EL (cell line): ENCODE measurements around the gene USO1.
"Not testable (repeated sequence)": the region's sequence is repeated elsewhere in the genome, so short reads cannot be mapped to it uniquely, and the experiment has no call there.

ENCODE experiments used
- DNase-seq: peaks from one replicate; pipeline ENCODE4 v3.0.0-alpha.2; 2016

The USO1 gene

DNA sequence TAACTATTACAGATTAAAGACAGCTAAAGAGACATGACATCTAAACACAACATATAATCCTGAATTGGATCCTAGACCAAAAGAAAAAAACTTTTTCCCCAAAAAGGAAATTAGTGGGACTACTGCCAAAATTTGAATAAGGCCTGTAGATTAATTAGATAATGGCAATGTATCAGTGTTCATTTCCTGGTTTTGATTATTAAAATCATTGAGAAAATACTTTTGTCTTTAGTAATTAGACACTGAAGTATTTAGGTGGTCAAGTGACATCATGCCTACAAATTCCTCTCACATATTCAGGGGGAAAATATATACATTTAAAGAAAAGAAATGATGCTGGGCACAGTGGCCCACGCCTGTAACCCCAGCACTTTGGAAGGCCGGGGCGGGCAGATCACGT lies 10.4 kb upstream of the USO1 start:
- no peak for DNase-seq

DNA sequence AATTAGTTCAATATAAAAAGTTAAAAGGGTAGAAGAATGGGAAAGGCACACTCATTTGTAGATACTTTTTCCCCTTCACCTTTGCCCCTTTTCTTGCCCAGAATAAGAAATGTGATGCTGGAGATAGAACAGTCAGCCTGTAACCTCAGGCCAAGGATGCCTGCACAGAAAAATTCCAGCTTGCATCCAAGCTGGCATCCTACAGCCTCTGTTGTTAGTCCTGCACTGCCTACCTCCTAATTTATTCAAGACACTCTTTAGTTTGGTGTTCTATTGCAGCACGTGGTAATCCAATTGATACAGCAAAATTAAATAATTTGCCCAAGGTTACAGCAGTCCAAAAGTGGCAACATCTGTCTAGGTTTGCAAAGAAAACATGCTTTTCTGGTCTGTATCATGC lies 9.7 kb upstream of the USO1 start:
- no peak for DNase-seq

DNA sequence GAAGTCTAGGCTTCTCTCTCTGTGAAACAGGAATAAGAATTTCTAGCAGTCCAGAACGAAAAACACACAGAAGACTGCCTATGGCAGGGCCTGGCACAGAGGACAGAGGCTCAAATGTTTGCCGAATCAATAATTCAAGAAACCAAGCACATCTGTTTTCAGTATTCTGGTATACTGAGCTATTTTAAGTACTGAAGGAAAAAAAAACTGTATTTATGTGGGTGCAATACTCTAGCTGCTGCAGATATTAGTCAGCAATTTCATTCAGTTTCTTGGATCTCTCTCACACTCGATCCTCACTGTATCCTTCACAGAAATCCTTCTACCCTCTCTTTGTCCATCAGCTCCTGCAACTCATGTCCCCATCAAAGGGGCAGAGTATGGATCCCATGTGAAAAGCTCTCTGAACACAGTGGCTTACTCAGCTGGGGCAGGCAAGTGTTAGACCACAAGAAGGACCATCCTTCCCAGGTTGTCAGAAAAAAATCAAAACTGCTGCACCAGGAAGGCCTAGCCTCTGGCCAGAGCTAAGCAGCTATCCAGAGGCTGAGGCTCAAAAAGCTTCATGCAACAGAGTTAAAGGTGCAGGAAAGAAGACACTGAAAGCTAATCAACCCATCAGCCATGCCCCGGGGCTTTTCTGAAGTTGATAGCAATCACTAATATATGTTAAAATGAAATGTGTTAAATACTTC lies 9.1 kb upstream of the USO1 start:
- no peak for DNase-seq

DNA sequence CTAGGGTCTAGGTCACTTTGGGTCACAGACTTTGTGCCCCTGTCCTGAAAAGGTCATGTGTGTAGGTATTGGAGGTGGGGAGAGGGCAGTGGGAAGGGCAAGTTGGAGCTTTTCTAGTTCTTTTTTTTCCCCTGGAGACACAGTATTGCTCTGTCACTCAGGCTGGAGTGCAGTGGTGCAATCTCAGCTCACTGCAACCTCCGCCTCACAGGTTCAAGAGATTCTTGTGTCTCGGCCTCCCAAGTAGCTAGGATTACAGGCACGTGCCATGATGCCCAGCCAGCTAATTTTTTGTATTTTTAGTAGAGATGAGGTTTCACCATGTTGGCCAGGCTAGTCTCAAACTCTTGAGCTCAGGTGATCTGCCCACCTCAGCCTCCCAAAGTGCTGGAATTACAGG lies 8.3 kb upstream of the USO1 start:
- not testable (repeated sequence) for DNase-seq

DNA sequence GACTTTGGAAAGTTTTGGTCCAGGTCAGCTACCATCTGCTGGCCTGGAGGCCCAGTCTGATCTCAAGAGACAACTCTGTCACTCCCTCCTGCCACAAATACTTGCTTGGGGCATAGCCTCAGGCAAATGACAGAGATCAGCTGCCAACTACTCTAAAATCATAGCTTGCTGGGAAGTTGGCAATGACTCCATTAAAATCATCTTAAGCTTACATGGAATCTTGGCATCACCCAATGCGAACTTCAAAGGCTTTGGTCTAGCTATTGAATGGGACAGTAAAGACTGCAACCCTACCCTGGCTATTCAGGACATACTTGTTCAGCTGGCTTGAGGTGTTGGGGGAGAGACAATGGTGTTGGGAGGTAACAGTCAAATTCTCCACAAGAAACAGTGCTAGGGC lies 7.0 kb upstream of the USO1 start:
- no peak for DNase-seq

DNA sequence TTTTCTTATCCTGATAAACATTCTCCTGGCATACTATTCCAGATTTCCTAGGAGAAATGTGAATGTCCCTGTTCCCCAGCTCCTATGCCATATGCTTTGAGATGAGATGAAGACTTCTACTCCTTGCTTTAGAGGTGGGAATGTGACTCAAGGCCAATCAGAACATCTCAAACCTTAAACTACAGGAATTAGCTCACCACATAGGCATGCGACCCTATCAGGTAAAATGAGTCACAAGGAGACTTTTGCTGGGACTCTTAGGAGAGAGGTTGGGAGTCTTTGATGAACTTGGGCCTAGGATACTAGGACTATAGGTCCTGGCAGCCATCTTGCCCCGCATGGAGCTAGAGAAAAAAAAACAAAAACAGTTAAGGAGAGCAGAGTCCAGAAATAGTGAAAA lies 5.8 kb upstream of the USO1 start:
- DNase-seq, result no peak

DNA sequence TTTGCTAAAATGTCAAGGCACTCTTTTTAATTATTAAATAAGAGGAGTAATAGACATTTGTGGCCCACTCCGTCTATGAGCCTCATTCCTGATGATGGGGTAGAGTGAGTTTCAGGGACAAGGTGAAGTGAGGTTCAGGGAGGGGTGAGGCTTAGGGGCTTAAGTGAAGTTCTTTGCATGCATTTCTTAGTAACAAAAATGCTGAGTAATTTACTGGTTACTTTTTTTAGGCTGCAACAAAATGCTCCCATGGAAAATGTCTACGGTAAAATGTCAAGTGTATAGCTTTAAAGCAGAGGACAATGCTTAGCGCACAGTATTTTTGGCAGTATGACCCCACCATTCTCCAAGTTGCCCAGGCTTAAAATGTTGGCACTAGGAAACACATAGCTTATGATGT lies 2.0 kb upstream of the USO1 start:
- DNase-seq, result no peak

DNA sequence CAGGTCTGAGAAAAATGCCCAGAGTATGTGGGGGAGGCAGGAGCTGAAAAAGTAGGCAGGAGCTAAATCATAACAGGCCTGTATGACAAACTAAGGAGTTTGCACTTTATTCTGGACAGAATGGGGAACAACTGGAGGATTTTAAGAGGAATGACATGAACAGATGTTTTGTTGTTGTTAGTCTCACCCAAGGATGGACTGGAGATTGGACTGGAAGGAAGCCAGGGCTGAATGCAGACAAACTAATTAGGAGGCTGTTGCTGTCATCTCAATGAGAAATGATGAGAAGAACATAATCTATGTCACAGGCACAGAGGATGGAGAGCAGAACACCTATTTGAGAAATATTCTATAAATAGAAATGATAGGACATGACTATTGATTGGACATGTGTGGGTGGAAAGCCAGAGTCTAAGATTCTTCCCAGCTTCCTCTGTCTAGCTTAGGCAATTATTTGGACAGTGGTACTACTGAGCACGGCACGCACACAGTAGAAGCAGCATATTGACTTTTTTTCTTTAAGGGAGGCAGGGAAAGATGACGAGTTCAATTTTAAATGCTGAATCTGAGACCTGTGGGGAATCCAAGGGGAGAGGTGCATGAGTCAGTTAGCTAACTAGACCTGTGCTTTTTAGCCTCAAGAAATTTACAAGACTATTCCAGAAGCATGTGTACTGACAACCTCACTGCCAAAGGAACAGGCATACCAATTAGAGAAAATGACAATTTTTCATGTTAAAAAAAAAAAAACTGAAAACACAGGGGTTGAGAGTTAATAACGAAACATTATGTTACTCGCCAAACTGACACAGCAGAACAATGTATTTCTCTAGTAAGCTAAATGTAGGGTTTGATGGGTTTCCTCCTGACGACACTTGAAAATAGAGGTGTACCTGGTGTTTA lies 963 bp upstream of the USO1 start:
- peak; percentile 56 for DNase-seq

DNA sequence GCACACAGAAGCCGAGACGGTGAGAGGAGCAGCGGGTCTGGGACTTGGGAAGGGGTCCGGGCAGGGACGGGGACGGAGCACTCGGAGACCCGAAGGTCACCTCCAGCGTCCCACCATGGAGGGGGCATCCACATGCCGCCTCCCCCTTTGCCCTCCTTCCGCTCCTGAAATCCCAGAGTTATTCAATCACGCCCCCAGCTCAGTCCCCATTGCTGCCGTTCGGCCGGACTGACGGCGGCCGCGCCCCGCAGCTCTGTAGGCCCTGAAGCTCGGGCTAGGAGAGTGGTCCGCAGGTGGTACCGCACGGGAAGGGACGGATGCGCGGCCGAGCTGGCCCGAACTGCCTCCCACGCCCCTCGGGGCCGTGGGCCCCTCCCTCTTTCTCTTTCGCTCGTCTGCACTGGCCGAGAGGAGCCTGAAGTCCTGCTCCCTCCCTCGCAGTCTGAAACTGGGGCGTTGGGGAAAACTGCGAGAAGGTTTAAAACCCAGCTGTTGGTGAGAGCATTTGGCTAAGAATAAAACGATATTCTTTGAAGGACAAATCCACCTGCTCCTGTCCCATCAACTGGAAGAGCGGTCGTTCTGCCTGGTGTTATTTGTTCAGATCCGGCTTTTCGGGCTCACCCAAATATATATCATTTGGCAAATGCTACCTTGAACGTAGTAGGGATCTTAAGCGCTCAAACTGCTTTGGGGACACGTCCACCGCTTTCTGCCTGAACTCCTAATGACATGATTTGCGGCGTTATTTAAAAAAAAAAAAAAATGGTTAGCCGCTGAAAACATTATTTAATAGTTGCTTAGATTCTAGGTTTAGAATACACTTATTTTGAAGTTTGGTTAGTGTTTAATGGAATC lies 719 bp downstream of the USO1 start:
- peak; percentile 76 for DNase-seq

DNA sequence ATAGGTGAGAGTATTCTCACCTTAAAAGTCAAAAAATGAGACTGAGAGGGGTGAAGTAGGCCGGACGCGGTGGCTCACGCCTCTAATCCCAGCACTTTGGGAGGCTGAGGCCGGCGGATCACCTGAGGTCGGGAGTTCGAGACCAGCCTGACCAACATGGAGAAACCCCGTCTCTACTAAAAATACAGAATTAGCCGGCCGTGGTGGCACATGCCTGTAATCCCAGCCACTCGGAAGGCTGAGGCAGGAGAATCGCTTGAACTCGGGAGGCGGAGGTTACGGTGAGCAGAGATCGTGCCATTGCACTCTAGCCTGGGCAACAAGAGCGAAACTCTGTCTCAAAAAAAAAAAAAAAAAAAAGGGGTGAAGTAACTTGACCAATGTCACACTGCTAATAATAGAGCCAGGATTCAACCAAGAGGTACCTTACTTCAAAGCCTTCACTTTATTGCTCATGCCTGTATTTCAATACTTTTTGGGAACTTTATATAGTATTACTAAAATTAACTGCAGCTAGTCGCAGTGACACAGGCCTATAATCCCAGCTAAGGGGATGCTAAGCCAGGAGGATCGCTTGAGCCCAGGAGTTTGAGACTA lies 1.7 kb downstream of the USO1 start:
- DNase-seq, result not testable (repeated sequence)

DNA sequence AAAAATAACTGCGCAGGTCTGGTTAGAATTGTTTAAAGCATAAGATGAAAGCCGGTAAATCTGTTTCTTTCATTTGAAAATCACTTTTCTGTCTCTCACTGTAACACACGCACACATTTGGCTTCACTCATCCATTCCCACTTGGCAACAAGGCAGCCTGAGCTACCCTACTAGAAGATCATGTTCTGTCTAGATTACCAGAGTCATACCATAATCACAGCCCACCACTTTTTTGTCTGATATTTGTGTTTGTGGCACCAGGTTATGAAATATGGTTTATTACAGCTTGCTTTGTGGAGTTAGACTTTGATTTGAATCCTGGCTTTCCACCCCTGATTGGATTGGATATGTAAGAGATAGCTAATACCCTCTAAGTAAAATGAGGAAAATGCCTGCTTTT lies 2.2 kb downstream of the USO1 start:
- DNase-seq, result no peak

DNA sequence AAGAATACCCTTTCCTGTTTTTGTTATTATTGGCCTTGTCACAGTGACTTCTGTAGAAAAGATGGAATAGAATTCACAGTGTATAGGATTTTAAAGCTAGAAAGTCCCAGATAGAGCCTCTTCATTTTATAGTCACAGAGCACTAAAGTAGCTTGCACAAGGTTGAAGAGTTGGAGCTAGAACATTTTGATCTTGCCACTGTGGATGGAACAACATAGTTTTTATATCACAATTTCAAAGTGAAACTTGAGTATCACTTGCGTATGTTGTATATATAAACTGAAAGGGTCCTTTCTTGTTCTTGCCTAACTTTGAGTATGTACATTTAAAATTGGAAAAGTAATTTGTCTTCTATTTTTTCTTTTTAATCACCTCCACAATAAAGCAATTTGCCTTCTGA lies 2.7 kb downstream of the USO1 start:
- DNase-seq, result no peak

DNA sequence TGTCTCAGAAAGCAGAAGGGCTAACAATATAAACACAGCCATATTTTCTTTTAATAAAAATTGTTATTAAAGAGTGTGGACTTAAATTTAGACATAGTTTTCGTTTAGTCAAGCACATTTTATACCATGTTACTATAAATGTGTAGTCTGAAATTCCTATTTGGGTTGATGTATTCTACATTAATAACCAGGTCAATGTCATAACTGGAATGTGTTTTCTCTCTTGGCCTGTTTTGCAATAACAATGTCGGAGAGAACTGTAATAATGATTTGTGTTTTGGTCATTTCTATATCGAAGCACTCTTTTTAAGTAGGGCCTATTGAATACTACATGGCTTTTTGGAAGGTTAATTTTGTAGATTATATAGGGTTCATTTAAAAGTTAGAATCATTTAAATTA lies 5.5 kb downstream of the USO1 start:
- DNase-seq, result no peak

DNA sequence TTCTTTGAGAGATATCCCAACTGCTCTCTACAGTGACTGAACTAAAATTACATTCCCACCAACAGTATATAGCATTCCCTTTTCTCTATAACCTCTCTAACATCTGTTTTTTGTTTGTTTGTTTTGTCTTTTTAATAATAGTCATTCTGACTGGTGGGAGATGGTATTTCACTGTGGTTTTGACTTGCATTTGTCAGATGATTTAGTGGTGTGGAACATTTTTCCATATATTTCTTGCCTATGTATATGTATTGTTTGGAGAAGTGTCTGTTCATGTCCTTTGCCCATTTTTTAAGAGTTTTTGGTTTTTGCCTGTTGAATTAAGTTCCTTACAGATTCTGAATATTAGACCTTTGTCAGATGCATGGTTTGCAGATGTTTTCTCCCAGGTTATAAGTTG lies 9.0 kb downstream of the USO1 start:
- peak; percentile 60 for DNase-seq

DNA sequence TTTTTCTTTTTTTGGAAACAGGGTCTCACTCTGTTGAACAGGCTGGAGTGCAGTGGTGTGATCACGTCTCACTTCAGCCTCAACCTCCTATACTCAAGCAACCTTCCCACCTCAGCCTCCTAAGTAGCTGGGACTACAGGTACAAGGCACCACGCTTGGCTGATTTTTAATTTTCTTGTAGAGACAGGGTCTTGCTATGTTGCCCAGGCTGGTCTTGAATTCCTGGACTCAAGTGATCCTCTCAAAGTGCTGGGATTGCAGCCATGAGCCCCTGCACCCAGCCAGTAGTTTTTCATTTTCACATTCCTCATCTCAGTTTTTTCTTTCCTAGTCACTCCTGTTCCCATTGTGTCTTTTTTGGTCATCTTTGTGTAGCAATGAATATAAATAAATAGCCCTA lies 11.1 kb downstream of the USO1 start:
- DNase-seq, result no peak

DNA sequence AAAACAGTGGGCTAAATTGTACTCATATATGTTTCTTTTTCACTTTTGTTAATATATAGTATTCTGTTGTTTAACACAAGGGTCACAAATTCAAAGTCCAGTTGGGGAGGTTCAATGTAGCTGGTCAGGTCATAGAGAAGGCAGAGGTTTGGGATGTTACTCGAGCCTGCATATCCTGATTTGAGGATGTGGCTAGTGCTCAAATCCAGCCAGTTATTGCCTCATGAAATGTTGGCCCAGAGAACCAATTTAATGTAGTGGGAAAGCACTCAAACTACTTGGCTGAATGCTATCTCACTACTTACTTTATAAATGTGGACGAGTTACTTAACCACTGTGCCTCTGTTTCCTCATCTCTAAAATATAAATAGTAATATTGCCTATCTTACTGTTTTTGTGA lies 12.5 kb downstream of the USO1 start:
- DNase-seq, result no peak

DNA sequence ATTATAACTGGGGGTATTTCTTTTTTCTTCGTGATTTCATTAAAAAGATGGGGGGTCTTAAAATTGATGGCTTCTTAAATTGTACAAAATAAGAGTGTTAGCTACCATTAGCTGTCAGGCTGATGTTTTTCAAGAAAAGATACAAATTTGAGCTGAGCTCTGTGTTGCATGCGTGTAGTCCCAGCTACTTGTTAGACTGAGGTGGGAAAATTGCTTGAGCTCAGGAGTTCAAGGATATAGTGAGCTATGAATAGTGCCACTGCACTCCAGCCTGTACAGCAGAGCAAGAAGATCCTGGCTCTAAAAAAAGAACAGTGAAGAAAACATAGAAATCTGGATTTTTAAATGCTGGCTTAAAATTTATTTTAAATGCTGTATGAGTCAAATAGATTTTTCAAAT lies 13.0 kb downstream of the USO1 start:
- no peak for DNase-seq

DNA sequence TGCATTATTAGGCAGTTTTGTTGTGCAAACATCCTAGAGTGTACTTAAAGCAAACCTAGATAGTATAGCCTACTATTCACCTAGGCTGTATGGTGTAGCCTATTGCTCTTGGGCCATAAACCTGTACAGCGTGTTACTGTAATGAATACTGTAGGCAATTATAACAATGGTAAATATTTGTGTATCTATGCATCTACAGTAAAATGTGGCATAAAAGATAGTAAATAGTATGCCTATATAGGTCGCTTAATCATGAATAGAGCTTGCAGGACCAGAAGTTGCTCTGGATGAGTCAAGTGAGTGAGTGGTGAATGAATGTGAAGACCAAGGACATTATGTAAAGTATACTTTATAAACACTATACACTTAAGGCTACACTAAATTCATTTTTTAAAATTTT lies 16.6 kb downstream of the USO1 start:
- no peak for DNase-seq

DNA sequence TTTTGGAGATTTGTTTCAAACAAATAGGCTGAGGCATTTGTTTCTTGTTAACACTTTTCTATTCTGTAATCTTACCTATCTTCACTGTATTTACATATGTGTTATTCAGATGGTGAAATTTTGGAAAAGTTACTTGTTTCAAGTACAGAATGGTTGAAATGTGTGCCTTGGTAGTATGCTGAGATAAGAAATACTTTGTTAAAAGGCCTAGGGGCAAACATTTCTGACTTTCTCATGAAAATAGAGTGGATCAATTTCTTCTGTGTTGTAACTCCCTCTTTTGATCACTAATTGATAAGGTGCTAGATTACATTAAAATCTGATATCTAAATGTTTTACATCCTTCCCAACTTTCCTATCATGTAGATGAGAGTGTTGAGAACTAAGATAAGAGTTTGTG lies 18.1 kb downstream of the USO1 start:
- no peak for DNase-seq

DNA sequence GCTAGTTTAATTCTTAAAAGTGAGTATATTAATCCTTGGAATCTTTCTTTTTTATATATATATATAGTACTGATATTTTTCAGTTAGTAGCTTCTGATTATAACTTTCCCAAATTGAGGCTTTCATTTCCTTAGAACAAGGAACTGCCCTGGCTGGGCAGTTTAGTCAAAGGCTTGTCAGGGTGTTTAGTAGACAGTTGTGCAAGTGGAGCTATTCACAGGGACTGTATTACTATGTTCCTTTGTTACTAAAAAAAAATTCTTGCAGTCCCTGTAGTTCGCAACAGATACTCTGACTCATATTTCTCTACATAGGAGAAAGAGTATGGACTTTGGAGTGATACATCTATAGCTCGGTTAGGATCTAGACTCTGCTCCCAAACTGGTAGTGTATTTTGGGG lies 20.8 kb downstream of the USO1 start:
- peak; percentile 31 for DNase-seq

DNA sequence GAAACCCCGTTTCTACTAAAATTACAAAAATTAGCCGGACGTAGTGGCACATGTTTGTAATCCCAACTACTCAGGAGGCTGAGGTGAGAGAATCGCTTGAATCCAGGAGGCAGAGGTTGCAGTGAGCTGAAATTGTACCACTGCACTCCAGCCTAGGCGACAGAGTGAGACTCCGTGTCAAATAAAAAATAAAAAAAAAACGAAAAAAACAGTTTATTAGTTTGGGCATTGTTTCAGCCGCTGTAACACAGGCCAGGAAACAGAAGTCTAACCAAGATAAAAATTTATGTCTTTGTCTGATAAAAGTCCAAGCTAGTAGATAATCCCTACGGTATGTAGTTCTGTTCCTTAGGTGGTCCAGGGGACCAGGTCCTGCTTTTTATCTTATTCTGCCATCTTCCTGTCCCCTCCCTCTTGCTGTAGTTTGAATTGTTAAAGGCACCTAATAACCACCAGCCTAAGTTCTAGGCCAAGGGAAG lies 21.4 kb downstream of the USO1 start:
- no peak for DNase-seq

DNA sequence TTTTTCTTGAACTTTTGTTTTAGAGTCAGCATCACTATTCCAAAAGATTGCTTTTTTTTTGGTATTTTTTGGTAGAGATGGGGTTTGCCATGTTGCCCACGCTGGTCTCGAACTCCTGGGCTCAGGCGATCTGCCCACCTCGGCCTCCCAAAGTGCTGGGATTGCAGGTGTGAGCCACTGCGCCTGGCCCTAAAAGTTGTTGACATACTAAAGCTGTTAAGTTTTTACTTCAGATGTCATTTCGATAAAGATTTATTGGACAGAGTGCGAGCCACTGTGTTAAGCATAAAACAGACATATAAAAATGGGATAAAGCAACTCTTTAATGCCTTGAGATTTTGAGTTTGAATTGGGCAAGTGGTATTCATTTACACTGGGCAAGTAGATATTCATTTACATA lies 28.3 kb downstream of the USO1 start:
- no peak for DNase-seq

DNA sequence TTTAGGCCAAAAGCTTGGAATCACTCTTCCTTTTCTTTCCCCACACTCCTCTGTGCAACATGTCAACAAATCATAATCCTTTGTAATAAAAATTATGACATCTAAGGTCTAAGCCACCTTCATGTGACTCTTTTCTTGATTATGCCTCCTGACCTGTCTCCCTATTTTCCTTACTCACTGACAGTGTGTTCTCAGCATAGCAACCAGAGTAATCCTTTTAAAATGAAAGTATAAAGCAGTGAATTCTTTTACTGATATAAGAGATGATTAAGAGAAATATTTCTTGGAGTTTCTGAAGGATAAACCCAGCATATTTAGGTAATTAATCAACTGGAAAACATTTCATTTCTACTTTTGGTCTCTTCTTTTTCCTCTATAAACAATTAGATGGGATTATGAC lies 44.7 kb downstream of the USO1 start:
- DNase-seq, result peak; percentile 43
